ENCODE measurements around the gene PPIL4. TPM values are rescaled to one million over a fixed set of nuclear protein-coding genes. Genes with fewer than 3 reads are reported as not detected.

Gene PPIL4
- total RNA-seq, 1 experiment from 2014 or later: 36.9 TPM

DNA sequence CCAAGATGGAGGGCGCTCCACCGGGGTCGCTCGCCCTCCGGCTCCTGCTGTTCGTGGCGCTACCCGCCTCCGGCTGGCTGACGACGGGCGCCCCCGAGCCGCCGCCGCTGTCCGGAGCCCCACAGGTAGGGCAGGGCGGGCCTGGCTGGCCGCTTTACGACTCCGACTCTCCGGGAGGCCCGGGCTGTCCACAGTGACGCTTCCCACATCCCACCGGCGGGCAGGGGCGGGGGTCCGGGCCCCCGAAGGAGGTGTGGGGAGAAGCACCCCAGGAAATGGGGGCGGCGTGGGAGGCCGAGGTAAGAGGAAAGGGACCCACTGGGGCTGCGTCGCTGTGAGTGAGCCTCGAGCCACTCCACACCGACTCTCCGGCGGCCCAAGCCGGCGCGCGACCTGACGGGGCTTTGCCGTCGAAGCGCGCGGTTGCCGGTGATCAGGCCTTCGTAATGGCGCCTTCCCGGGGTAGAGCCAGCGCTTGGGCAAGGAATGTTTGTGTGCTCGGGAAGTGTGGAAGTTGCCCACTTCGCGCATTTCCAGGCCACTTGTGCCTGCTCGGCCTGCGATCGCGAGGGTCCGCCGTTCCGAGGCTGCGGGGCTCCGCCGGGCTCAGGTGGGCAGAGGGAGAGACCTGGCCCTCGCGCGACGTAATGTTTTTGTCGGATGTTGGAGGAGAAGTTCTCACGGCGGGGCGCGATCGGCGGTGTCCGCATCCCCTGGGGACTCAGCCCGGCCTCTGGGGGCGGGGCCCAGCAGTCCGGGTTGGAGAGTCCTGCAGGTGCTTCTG lies 20.8 kb upstream of the PPIL4 start:
- no peak overlapping the region for H3T11ph ChIP-seq (ENCODE audit: low read length)
- H2AFZ ChIP-seq (ENCODE audit: low read length): no peak overlapping the region
- no peak overlapping the region for H3K56ac ChIP-seq (ENCODE audit: insufficient read length, low read depth, low read length)
- Mint-ChIP-seq H3K9me3 (no peaks in the 10 kb centered on the region), H3K4me1 (peaks cover 11 to 13% of the 10 kb centered on the region in 2 experiments), H3K36me3 (ENCODE audit: insufficient read depth in 1 of 3, low read depth in 3 of 3) (peaks cover 0 to 1% (median 0%) of the 10 kb centered on the region in 3 experiments; a peak in 2 of 7 replicates), H3K4me3 (peak overlapping the region; percentile 90 to 91), H3K27ac (peak overlapping the region in 2 of 3 experiments; percentile 52 to 97; a peak in 4 of 7 replicates), H3K27me3 (ENCODE audit: low read depth) (peaks cover 4% of the 10 kb centered on the region)
- WGBS (ENCODE audit: extremely low coverage, insufficient read length, low lambda C conversion rate): no CpG with 5 or more reads among the region's 81 CpGs
- H2BK5ac ChIP-seq (ENCODE audit: insufficient read length, low read length): no peak overlapping the region
- peak overlapping the region; percentile 44 for H4K5ac ChIP-seq (ENCODE audit: insufficient read length, low read depth, low read length)
- peak overlapping the region; percentile 95 for H3K18ac ChIP-seq (ENCODE audit: insufficient read length, low read depth, low read length)
- peaks cover 2% of the 10 kb centered on the region for H3K79me1 ChIP-seq (ENCODE audit: insufficient read depth, low read depth, low read length, poor library complexity, severe bottlenecking)
- no peak overlapping the region for H3K4ac ChIP-seq (ENCODE audit: low read depth, low read length)
- no peak overlapping the region for H3K27ac ChIP-seq (ENCODE audit: insufficient read length, low read depth, low read length)
- peak overlapping the region; percentile 89 for H3K4me2 ChIP-seq (ENCODE audit: insufficient read depth, insufficient read length, low read length)
- peak overlapping the region; percentile 7 for H4K8ac ChIP-seq (replicated peaks; ENCODE audit: insufficient read length, low read depth, low read length)
- H2BK20ac ChIP-seq (ENCODE audit: low read depth, low read length, poor library complexity, severe bottlenecking): no peak overlapping the region
- no peaks in the 10 kb centered on the region for H3K27me3 ChIP-seq (ENCODE audit: insufficient read depth, low read length)
- H2AK5ac ChIP-seq (ENCODE audit: insufficient read length, low read length): no peak overlapping the region
- H2BK120ac ChIP-seq (ENCODE audit: low read depth, low read length, poor library complexity, severe bottlenecking): no peak overlapping the region
- peaks cover 4% of the 10 kb centered on the region for H3K23me2 ChIP-seq (ENCODE audit: insufficient read length, low read depth, low read length, poor library complexity, severe bottlenecking)
- DNase-seq: peak; percentile 67
- peak overlapping the region; percentile 92 for H3K14ac ChIP-seq (ENCODE audit: insufficient read depth, low read length)
- peaks cover 11% of the 10 kb centered on the region; the same call in 1 of the 2 replicates for H3K79me2 ChIP-seq (ENCODE audit: insufficient read depth, low read length)
- TF ChIP-seq, protein P1, sequence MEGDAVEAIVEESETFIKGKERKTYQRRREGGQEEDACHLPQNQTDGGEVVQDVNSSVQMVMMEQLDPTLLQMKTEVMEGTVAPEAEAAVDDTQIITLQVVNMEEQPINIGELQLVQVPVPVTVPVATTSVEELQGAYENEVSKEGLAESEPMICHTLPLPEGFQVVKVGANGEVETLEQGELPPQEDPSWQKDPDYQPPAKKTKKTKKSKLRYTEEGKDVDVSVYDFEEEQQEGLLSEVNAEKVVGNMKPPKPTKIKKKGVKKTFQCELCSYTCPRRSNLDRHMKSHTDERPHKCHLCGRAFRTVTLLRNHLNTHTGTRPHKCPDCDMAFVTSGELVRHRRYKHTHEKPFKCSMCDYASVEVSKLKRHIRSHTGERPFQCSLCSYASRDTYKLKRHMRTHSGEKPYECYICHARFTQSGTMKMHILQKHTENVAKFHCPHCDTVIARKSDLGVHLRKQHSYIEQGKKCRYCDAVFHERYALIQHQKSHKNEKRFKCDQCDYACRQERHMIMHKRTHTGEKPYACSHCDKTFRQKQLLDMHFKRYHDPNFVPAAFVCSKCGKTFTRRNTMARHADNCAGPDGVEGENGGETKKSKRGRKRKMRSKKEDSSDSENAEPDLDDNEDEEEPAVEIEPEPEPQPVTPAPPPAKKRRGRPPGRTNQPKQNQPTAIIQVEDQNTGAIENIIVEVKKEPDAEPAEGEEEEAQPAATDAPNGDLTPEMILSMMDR (conservative IDR thresholded peaks at IDR 0.05): no peak
- no peak overlapping the region for H2BK12ac ChIP-seq (ENCODE audit: insufficient read length, low read depth, low read length)
- peak overlapping the region; percentile 40 for H4K91ac ChIP-seq (ENCODE audit: insufficient read length, low read depth, low read length)
- H3K23ac ChIP-seq (ENCODE audit: insufficient read length, low read depth, low read length): no peak overlapping the region
- H3K4me1 ChIP-seq (ENCODE audit: insufficient read depth, low read length): no peaks in the 10 kb centered on the region
- H3K9ac ChIP-seq (ENCODE audit: extremely low read depth, insufficient read length, low read length): peak overlapping the region; percentile 95
- H2BK15ac ChIP-seq (ENCODE audit: low read depth, low read length): no peak overlapping the region
- no peaks in the 10 kb centered on the region for H3K9me3 ChIP-seq (ENCODE audit: control insufficient read depth, low read depth, low read length)
- no peaks in the 10 kb centered on the region for H4K20me1 ChIP-seq (ENCODE audit: control insufficient read depth, insufficient read depth, insufficient read length)

Data from H9 (cell line).